ENCODE data around the gene ATP1B4. TPM values are rescaled to one million over a fixed set of nuclear protein-coding genes. Genes with fewer than 3 reads are reported as not detected.

The ATP1B4 gene
- total and polyA plus RNA-seq, 2 of the 13 experiments (the other 11 are each of a cell fraction or from before 2014, with no cell fraction given): not detected

DNA sequence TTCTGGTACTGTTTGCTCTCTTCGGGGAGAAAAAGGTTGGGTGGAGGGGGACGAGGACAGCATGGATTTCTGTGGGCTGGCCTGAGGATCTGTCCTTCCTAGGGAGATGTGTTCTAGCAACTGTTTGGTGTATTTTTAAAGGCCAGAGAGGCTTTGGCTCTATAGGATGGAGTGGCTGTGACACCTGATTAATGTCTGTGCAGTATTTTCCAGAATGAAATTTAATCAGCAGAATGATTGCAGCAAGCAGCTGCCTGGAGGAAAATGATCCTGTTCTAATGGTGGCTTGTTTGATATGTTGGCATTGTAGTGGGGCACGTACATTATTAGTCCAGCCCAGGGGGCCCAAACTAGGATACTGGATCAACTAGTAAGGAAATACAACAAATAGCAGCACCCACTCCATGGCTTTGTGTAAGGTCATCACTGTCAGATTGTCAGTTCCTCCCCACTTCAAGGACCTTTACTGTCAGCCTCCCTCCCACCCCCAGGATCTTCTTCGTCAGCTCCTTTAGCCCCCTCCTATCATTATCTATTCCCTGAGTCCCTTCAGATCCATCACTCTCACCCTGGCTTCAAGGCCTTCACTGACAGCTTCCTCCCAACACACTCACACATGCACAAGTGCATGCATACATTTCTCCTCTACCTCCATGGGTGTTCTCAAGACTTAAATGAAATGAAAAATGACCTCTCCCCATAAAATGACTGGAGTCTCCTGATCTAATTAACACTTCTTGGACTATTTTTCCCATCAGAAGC is 40.2 kb upstream of the ATP1B4 start (continued):
- TF ChIP-seq ZKSCAN8 (CRISPR knock-in tag; IDR thresholded peaks at IDR 0.05; ENCODE audit: borderline replicate concordance) (no peak), HMGA1 (CRISPR knock-in tag; conservative IDR thresholded peaks at IDR 0.05) (no peak), ELF3 (CRISPR knock-in tag; IDR thresholded peaks at IDR 0.05) (no peak), PHF21A (CRISPR knock-in tag; IDR thresholded peaks at IDR 0.05) (no peak), ZNF138 (CRISPR knock-in tag; IDR thresholded peaks at IDR 0.05; ENCODE audit: low read depth) (no peak), ARID4A (CRISPR knock-in tag; IDR thresholded peaks at IDR 0.05; ENCODE audit: borderline replicate concordance) (no peak), ZNF468 (CRISPR knock-in tag; IDR thresholded peaks at IDR 0.05) (no peak), NFATC3 (CRISPR knock-in tag; IDR thresholded peaks at IDR 0.05) (no peak)

DNA sequence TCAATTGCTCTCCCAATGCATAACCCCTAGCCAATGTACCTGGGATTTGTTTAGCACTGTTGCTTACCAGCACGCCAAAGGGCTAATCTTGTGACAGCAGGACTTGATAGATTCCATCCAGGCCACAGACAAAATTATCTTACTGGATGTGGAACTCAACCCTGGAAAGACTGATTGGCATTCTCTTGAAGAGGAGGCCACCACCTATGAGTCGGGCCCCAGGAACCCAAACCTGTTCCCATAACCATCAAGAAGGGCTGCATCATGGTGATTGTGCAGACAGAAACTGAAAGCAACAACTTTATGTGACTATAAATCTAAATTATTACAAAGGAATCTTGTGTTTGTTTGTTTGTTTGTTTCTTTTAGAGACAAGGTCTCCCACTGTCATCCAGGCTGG is 30.8 kb upstream of the ATP1B4 start:
- ChIA-PET POLR2A (no interaction called here), CTCF (ENCODE audit: low intra/inter-chr PET ratio, low total read pairs) (no interaction called here)
- no CpG with 5 or more reads among the region's 2 CpGs for WGBS (ENCODE audit: low lambda C conversion rate)
- Histone ChIP-seq H3K79me2 (ENCODE audit: insufficient read depth, low read length) (no peaks in the 10 kb centered on the region), H3K9ac (ENCODE audit: insufficient read depth, low read depth, low read length) (no peak overlapping the region), H3K36me3 (replicated peaks in 1 of 2; ENCODE audit: control insufficient read depth in 1 of 2, insufficient read depth in 2 of 2, low read length in 2 of 2) (no peaks in the 10 kb centered on the region), H3K4me3 (replicated peaks in 1 of 3; ENCODE audit: insufficient read depth in 1 of 3, low read depth in 2 of 3, low read length in 3 of 3) (no peak overlapping the region), H3K4me1 (ENCODE audit: insufficient read depth, low read length) (no peaks in the 10 kb centered on the region), H3K27me3 (ENCODE audit: control insufficient read depth in 1 of 2, insufficient read depth in 2 of 2, low read length in 2 of 2) (no peaks in the 10 kb centered on the region), H3K4me2 (ENCODE audit: low read depth, low read length) (no peak overlapping the region), H3K27ac (ENCODE audit: extremely low read length, insufficient read depth, low read length) (no peak overlapping the region), H4K20me1 (ENCODE audit: insufficient read depth, low read length) (no peaks in the 10 kb centered on the region), H2AFZ (ENCODE audit: low read length) (no peak overlapping the region), H3K9me3 (ENCODE audit: low read length) (no peaks in the 10 kb centered on the region)
- in situ Hi-C loops (cut with HindIII; ENCODE audit: extremely low pct_ligation_motif_present, low pct_unique_long_range_greater_than_20kb) (no loop called here), intact Hi-C loops (cut with micrococcal nuclease; ENCODE audit: unreplicated experiment) (no loop called here)
- FAIRE-seq: no peak
- DNase-seq (ENCODE audit: low spot score): no peak
- no peak for ATAC-seq
- no TSS peak for BruUV-seq (replicated peaks)
- TF ChIP-seq TP53 (CRISPR knock-in tag; conservative IDR thresholded peaks at IDR 0.05) (no peak), STAG1 (CRISPR knock-in tag; IDR thresholded peaks at IDR 0.05) (no peak), ZNF687 (CRISPR knock-in tag; IDR thresholded peaks at IDR 0.05) (no peak), ZNF619 (CRISPR knock-in tag; IDR thresholded peaks at IDR 0.05) (no peak), NR3C1 (CRISPR knock-in tag; IDR thresholded peaks at IDR 0.05) (no peak)
- TF ChIP-seq, protein P1, sequence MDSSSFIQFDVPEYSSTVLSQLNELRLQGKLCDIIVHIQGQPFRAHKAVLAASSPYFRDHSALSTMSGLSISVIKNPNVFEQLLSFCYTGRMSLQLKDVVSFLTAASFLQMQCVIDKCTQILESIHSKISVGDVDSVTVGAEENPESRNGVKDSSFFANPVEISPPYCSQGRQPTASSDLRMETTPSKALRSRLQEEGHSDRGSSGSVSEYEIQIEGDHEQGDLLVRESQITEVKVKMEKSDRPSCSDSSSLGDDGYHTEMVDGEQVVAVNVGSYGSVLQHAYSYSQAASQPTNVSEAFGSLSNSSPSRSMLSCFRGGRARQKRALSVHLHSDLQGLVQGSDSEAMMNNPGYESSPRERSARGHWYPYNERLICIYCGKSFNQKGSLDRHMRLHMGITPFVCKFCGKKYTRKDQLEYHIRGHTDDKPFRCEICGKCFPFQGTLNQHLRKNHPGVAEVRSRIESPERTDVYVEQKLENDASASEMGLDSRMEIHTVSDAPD (CRISPR knock-in tag; IDR thresholded peaks at IDR 0.05): no peak
